Activated CD4-positive, alpha-beta T cell treated with anti-CD3 and anti-CD28 coated beads, Interleukin-2, amount 10 ng/mL, durations not matched to agents 24 days and 14 days (primary cell): ENCODE results near the gene PGM5. TPM values are rescaled to one million over a fixed set of nuclear protein-coding genes. Genes with fewer than 3 reads are reported as not detected.

Experiments used
- DNase-seq: peaks from one replicate; pipeline ENCODE4 v3.0.0; 2022
- H3K27ac Mint-ChIP-seq: one replicate; pipeline ENCODE4 v1.8.0; 2022; ENCODE audit warnings: mild to moderate bottlenecking, mixed read lengths
- H3K27me3 Mint-ChIP-seq: one replicate; pipeline ENCODE4 v1.8.0; 2022; ENCODE audit warnings: mixed read lengths
- H3K36me3 Mint-ChIP-seq: one replicate; pipeline ENCODE4 v1.8.0; 2022; ENCODE audit warnings: low read depth, mild to moderate bottlenecking, mixed read lengths
- H3K4me1 Mint-ChIP-seq: one replicate; pipeline ENCODE4 v1.8.0; 2021; ENCODE audit warnings: mixed read lengths
- H3K4me3 Mint-ChIP-seq: one replicate; pipeline ENCODE4 v1.8.0; 2022; ENCODE audit warnings: mild to moderate bottlenecking, moderate library complexity, mixed read lengths
- H3K9me3 Mint-ChIP-seq: one replicate; pipeline ENCODE4 v1.8.0; 2021; ENCODE audit warnings: mixed read lengths
- intact Hi-C: fragments of 100-400 bp; cut with micrococcal nuclease; formaldehyde crosslinking; loops from one replicate; pipeline ENCODE4 v1.15.1; 2023
- total RNA-seq: library from RNA; stranded (reverse); gene quantifications from 2 replicates; pipeline ENCODE4 v1.2.3, GENCODE V29; 2022

PGM5 gene
- total RNA-seq, 1 donor from 2014 or later = not detected

DNA sequence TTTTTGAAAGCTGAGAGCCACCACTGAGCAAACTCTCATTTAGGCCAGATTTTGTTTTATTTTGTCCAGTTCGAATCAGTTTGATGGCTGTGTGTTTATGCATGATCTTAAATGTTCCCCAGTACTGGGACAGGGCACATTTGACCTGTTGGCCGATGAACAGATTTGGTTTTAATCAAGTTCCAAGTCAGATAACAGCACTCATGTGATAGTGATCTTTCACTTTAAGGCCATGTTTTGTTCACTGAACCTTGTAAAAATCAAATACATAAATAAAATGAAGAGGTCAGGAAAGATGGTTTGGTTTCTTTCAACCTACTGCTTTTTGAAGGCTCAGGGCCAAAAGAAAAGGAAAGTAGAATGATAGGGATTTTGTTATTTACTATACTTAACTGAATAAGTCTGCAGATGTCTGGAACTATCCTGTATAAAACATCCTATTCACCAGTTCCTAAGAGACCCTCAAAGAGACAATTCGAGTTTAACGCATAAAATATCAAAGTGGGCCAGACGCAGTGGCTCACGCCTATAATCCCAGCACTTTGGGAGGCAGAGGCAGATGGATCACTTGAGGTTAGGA, 77.2 kb downstream of the PGM5 start:
- no peak for DNase-seq
- H3K27me3 Mint-ChIP-seq = peaks cover 5% of the 10 kb centered on the region
- H3K27ac Mint-ChIP-seq = no peak overlapping the region
- H3K36me3 Mint-ChIP-seq = no peaks in the 10 kb centered on the region
- no peaks in the 10 kb centered on the region for H3K9me3 Mint-ChIP-seq
- intact Hi-C loops = no loop called here
- no peaks in the 10 kb centered on the region for H3K4me1 Mint-ChIP-seq
- H3K4me3 Mint-ChIP-seq = no peak overlapping the region

DNA sequence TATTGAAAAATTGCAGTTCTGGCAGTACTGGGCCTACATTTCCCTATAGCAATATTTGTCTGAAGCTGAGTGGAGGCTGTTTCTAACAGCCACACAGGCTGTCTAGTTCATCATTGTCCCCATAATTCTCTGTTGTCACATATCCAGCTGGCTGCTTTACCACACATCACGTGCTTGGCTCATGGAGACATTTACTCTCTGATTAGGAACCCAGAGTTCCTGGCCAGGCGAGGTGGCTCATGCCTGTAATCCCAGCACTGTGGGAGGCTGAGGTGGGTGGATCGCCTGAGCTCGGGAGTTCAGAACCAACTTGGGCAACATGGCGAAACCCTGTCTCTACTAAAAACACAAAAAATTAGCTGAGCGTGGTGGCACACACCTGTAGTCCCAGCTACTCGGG, 81.4 kb downstream of the PGM5 start:
- no peak overlapping the region for H3K4me3 Mint-ChIP-seq
- intact Hi-C loops = no loop called here
- H3K27ac Mint-ChIP-seq = no peak overlapping the region
- no peaks in the 10 kb centered on the region for H3K4me1 Mint-ChIP-seq
- no peak for DNase-seq
- peaks cover 7% of the 10 kb centered on the region for H3K9me3 Mint-ChIP-seq
- H3K36me3 Mint-ChIP-seq = no peaks in the 10 kb centered on the region
- peaks cover 7% of the 10 kb centered on the region for H3K27me3 Mint-ChIP-seq

DNA sequence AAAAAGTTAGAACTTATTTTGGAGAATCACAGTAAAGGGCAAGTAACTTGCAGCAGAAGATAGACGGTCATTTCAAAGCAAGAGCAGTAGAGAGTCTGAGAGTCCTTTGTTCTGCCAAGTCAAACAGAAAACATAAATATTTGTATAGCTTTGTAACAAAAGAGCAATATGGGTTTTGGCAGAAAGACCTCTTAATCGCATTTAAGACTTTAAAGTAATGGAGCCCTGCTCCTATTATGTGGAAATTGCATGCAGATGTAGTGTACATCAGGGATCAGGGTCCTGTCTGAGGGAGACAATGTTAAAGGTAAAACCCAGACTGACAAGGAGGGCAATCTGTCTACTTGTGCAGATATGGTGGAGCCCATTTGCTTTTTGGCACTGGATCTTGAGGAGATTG, 87.2 kb downstream of the PGM5 start:
- Mint-ChIP-seq H3K4me1 (no peaks in the 10 kb centered on the region), H3K36me3 (no peaks in the 10 kb centered on the region), H3K4me3 (no peak overlapping the region), H3K9me3 (peaks cover 7% of the 10 kb centered on the region), H3K27me3 (peaks cover 5% of the 10 kb centered on the region), H3K27ac (no peak overlapping the region)
- DNase-seq = no peak
- intact Hi-C loops = no loop called here

DNA sequence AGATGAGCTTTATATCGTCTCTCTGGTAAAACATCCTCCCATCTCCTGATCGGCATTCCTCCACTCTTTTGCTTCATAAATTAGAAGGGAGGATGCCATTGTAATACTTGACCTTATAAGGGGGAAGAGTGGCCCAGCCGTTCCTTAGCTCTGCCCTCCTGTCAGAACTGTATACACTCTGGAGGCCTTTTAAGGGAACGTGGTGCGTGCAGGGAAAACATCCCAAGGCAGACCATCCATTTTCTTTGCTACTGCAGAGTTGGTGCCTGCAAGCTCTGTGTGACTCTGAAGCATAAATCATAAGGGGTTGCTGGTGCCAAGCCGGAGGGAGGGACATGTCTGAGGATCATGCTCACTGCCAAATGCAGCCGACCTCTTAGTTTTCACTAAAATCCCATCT, 90.4 kb downstream of the PGM5 start:
- Mint-ChIP-seq H3K9me3 (no peaks in the 10 kb centered on the region), H3K27ac (no peak overlapping the region), H3K36me3 (no peaks in the 10 kb centered on the region), H3K4me3 (no peak overlapping the region), H3K27me3 (peaks cover 4% of the 10 kb centered on the region), H3K4me1 (no peaks in the 10 kb centered on the region)
- DNase-seq = no peak
- intact Hi-C loops = no loop called here

DNA sequence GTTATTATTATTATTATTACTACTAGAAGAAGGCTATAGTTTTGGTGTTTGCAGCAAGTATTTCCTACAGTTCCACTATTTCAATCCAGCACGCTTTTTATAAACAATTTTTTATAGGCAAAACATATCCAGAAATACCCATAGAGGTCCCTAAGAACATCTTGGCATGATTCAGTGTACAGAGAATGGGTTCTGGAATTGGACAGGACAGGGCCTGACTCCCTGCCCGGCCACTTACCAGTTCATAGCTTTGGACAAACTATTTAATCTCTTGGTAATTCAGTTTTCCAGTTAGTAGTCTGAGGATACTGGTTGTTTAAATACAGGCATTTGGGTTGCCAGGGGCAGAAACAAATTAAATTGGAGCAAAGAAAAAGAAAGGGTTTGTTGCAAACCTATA, 91.2 kb downstream of the PGM5 start:
- Mint-ChIP-seq H3K27me3 (peaks cover 6% of the 10 kb centered on the region), H3K36me3 (no peaks in the 10 kb centered on the region), H3K9me3 (no peaks in the 10 kb centered on the region), H3K4me3 (no peak overlapping the region), H3K27ac (no peak overlapping the region), H3K4me1 (no peaks in the 10 kb centered on the region)
- DNase-seq = no peak
- intact Hi-C loops = no loop called here

DNA sequence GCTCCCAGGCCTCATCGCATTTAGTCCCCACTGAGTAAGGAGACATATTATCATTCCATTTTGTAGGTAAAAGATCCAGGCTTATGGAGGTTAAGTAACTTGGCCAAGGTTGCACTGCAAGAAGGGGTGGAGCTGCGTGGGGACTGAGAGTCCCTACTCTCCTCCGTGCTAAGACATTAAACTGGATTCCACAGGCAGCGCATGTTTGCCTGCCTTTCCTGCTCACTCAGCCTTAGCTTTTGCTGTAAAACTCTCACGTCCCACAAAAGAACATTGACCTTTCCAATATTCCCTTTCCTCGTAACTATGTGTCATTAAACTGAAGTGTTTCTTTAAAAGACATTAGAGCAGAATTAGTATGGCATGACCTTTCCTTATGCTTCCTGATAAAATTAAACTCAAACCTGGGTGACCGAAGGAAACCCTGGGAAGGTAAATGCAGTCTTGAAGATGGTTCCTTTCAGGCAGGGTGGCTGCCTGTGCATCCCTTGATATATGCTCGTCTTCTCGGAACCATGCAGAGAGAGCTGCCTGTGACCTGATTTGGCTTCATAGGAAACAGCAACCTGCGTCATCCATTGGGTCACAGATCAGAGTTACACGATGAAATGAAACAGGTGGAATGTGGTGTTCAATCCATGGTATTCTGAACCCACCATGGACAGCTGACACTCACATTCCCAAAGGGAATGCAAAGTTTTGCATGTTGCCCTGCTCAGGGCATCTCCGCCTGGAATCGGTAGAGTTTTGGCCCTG, 98.3 kb downstream of the PGM5 start:
- Mint-ChIP-seq H3K27ac (no peak overlapping the region), H3K36me3 (no peaks in the 10 kb centered on the region), H3K9me3 (no peaks in the 10 kb centered on the region), H3K4me1 (no peaks in the 10 kb centered on the region), H3K4me3 (no peak overlapping the region), H3K27me3 (peaks cover 6% of the 10 kb centered on the region)
- DNase-seq = no peak
- intact Hi-C loops = no loop called here

DNA sequence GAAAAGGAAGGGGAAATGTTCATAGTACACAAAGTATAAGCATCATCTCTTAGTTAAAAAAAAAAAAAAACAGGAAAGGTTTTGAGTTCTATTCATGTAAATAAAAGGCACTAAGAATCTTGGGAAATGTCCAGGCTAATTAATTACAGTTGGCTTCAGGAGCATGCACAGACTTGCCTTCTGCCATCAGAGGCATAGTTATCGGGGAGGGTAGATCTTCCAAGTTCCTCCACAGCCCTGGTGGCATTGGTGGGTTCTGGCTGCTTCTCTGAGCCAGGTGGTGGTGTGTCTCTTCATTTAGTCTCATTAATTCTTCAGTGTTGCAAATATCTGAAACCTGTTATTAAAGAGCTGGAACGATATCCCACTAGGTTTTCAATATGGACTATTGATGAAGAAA, 99.0 kb downstream of the PGM5 start:
- no peak for DNase-seq
- Mint-ChIP-seq H3K4me3 (no peak overlapping the region), H3K36me3 (no peaks in the 10 kb centered on the region), H3K9me3 (no peaks in the 10 kb centered on the region), H3K27me3 (peaks cover 6% of the 10 kb centered on the region), H3K4me1 (no peaks in the 10 kb centered on the region), H3K27ac (no peak overlapping the region)
- intact Hi-C loops = no loop called here

DNA sequence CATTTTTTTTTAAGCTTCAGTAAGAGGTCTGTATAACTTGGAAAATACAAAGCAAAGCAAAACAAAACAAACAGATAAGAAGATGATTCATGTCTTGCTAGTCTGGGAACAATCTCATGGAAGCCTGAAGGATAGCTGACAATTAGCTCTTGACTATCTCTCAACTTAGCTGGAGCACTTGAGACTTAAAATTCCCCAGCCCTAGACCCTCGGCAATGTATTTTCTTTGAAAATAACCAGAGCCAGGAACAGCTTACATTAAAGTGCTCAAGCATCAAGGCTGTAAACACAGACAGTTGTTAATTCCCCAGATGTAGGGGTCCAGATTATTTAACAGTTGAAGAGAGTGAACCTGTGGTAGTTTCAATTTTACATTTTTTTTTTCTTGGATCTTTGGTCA, 101.4 kb downstream of the PGM5 start:
- H3K9me3 Mint-ChIP-seq = no peaks in the 10 kb centered on the region
- intact Hi-C loops = no loop called here
- no peak for DNase-seq
- H3K36me3 Mint-ChIP-seq = no peaks in the 10 kb centered on the region
- no peak overlapping the region for H3K27ac Mint-ChIP-seq
- H3K4me1 Mint-ChIP-seq = no peaks in the 10 kb centered on the region
- H3K4me3 Mint-ChIP-seq = no peak overlapping the region
- peaks cover 4% of the 10 kb centered on the region for H3K27me3 Mint-ChIP-seq

DNA sequence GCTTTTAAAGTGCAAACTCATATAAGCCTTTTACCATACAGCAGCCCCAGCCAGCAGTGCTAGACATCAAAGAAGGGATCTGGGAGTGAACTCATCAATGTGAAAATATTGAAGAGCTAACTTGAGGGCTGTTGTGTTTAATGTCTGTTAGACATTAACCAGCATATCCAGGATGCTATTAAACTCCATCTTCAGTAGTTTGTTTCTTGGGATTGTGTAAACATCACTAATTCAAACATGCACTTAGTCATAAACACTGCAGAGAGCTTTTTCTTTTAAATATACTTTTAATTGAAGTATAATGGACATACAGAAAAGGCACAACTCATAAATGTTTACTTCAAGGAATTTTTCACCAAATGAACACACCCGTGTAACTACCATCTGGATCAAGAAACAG, 102.5 kb downstream of the PGM5 start:
- H3K4me3 Mint-ChIP-seq = no peak overlapping the region
- H3K27me3 Mint-ChIP-seq = peaks cover 4% of the 10 kb centered on the region
- H3K4me1 Mint-ChIP-seq = no peaks in the 10 kb centered on the region
- intact Hi-C loops = no loop called here
- no peak for DNase-seq
- no peaks in the 10 kb centered on the region for H3K9me3 Mint-ChIP-seq
- no peak overlapping the region for H3K27ac Mint-ChIP-seq
- no peaks in the 10 kb centered on the region for H3K36me3 Mint-ChIP-seq

DNA sequence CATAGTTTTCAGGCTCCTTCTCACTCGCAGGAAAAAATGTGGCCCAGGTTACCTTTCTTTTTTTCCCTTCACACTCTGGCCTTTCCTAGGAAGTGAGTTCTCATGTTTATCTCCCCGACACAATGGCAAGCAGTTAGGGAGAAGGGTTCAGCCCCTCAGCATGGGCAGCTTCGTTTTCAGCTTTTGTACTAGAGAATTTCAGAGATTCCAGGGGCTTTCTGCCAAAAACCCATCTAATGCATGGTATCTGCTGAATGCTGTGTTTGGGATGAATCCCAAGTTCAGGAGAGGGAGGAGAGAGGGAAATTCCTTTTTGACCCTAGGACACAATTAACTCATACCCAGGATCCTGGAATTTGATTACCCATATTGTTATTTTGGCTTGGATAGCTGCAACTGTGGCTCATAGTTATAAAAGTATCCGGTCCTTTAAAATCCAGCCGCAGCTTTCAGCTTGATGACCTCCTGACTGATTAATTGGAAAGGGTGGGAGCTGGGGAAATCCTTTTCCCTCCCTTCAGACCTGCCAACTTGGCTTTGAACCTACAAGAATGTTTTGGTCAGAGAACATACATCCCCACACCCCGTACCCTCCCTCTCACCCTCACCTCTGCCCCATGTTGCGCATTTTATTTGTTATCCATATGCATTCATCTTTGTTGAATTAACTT, 105.8 kb downstream of the PGM5 start:
- intact Hi-C loops = no loop called here
- Mint-ChIP-seq H3K4me1 (no peaks in the 10 kb centered on the region), H3K27ac (no peak overlapping the region), H3K9me3 (no peaks in the 10 kb centered on the region), H3K36me3 (no peaks in the 10 kb centered on the region), H3K27me3 (peaks cover 4% of the 10 kb centered on the region), H3K4me3 (no peak overlapping the region)
- DNase-seq = no peak

DNA sequence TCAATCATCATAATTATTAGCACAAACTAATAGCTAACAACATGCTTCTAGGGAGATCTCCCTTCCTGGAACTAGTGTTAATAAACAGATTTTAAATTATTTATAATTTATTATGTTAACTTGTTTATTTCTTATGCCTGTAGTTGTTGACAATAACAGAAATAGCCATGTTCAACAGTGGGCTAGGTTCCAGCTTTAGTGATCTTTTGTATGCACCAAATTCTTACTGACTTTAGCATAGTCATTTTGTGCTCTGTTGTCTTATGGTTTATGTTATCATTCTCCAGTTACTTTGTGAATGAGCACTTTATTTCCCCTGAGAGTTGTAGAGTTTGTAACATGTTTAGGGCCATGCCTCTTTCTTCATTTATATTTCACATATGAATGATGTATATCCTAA, 113.7 kb downstream of the PGM5 start:
- intact Hi-C loops = no loop called here
- no peaks in the 10 kb centered on the region for H3K9me3 Mint-ChIP-seq
- H3K27me3 Mint-ChIP-seq = peaks cover 18% of the 10 kb centered on the region
- no peak overlapping the region for H3K4me3 Mint-ChIP-seq
- no peaks in the 10 kb centered on the region for H3K4me1 Mint-ChIP-seq
- no peaks in the 10 kb centered on the region for H3K36me3 Mint-ChIP-seq
- no peak overlapping the region for H3K27ac Mint-ChIP-seq
- no peak for DNase-seq

DNA sequence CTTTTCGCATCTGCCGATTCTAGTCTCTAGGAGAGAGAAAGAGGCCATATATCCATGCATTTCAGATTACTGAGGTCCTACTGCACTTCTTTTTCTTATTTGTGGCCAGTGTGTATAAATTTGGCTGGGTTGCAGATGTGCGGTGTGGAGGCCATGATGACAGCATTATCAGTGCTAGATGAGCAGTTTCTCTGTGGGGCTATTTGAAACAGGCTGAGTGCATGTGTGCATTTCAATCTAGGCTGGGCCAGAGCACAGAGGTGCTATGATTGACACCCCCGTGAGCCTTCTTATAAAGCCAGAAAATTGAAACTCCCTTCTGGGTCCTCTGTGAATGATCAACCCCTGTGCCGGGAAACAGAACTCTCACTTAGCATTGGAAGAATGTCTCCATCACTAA, 114.2 kb downstream of the PGM5 start:
- no peak overlapping the region for H3K27ac Mint-ChIP-seq
- H3K4me3 Mint-ChIP-seq = no peak overlapping the region
- intact Hi-C loops = no loop called here
- H3K4me1 Mint-ChIP-seq = no peaks in the 10 kb centered on the region
- H3K9me3 Mint-ChIP-seq = no peaks in the 10 kb centered on the region
- no peaks in the 10 kb centered on the region for H3K36me3 Mint-ChIP-seq
- H3K27me3 Mint-ChIP-seq = peaks cover 18% of the 10 kb centered on the region
- no peak for DNase-seq

DNA sequence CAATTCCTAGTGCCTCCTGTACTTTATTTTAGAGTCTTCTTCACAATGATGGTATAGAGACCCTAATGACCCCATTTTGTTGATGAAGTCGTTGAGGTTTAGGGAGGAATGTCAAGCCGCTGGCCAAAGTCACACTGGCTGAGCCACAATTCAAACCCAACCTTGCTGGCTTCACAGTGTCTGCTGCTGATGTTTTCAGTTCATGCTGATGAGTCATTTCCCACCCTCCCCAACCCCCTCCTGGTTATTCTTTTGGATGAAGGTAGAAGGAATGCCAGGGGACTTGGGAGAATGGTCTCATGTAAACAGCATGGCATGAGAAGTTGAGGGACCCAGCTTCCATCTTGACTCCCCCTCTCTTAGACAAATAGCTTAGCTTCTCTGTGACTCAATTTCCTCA, 115.7 kb downstream of the PGM5 start:
- Mint-ChIP-seq H3K4me1 (no peaks in the 10 kb centered on the region), H3K27ac (no peak overlapping the region), H3K36me3 (no peaks in the 10 kb centered on the region), H3K4me3 (no peak overlapping the region), H3K27me3 (peaks cover 26% of the 10 kb centered on the region), H3K9me3 (no peaks in the 10 kb centered on the region)
- no peak for DNase-seq
- intact Hi-C loops = no loop called here

DNA sequence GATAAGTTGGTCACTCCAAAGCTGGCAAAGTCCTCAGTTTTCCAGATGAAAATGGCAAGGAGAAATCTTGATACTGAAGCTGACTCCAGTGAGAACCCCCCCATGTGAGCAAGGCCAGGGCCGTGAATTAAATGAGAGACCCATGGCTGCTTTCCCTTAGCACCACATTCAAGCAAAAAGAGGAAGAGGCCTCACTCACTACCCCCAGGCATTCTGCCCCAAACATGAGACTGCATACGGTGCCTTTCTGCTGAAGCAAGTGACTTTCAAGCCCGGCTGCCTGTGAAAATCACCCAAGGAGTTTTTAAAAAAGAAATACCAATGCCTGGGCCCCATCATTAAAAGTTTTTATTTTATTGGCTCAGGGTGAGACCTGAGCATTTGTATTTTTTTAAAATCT, 117.4 kb downstream of the PGM5 start:
- Mint-ChIP-seq H3K36me3 (no peaks in the 10 kb centered on the region), H3K27ac (no peak overlapping the region), H3K9me3 (no peaks in the 10 kb centered on the region), H3K27me3 (peaks cover 26% of the 10 kb centered on the region), H3K4me3 (no peak overlapping the region), H3K4me1 (no peaks in the 10 kb centered on the region)
- intact Hi-C loops = no loop called here
- DNase-seq = no peak
